Measurements from ENCODE around the gene RAB44. TPM values are rescaled to one million over a fixed set of nuclear protein-coding genes. Genes with fewer than 3 reads are reported as not detected.

Gene RAB44
- polyA plus RNA-seq, 1 experiment: not detected

DNA sequence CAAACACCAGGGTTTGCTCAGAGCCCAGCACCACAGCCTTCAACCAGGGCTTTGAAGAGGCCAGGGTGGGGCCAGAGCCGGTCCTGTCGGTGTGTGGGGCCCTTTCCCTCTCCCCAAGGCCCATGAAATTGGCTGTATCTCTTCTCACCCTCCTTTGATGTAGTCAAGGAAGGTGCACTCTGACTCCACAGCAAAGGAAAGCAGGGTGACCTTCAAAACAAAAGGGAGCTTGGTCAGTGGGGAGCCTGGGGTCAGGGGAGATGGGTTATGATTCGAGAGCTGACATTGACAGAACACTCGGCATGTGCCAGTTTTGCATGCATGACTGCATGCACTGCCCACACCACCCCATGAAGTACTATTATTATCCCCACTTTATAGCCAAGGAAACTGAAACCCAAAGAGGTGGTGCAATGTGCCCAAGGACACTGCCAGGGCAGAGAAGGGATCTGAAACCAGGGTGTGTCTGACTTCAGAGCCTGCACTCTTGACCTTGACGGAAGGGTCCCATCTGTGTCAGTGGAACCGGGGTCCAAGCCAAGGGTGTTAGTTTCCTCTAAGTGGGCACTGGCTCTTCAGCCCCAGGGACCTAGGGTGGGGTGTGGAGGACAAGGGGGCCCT is 55.4 kb downstream of the RAB44 start:
- TF ChIP-seq, protein P1, sequence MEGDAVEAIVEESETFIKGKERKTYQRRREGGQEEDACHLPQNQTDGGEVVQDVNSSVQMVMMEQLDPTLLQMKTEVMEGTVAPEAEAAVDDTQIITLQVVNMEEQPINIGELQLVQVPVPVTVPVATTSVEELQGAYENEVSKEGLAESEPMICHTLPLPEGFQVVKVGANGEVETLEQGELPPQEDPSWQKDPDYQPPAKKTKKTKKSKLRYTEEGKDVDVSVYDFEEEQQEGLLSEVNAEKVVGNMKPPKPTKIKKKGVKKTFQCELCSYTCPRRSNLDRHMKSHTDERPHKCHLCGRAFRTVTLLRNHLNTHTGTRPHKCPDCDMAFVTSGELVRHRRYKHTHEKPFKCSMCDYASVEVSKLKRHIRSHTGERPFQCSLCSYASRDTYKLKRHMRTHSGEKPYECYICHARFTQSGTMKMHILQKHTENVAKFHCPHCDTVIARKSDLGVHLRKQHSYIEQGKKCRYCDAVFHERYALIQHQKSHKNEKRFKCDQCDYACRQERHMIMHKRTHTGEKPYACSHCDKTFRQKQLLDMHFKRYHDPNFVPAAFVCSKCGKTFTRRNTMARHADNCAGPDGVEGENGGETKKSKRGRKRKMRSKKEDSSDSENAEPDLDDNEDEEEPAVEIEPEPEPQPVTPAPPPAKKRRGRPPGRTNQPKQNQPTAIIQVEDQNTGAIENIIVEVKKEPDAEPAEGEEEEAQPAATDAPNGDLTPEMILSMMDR (IDR thresholded peaks at IDR 0.05; ENCODE audit: low read depth, low read length): no peak
- no peak overlapping the region for H3K27ac ChIP-seq (ENCODE audit: low read depth, low read length)
- peaks cover 15% of the 10 kb centered on the region for H3K27me3 ChIP-seq (ENCODE audit: control insufficient read depth, insufficient read depth, low read length)
- H3K9me3 ChIP-seq (ENCODE audit: control insufficient read depth, insufficient read depth, low read length): peaks cover 18% of the 10 kb centered on the region; the same call in 1 of the 2 replicates
- DNase-seq (ENCODE audit: low read depth, low spot score): no peak
- POLR2A ChIA-PET: no interaction called here
- CTCF ChIA-PET: interaction anchor here (0.5 to 2.7 kb wide), 4 partner anchors 11 to 181 kb away, joined by 3 to 19 read pairs (median 10); no protein-coding TSS in a partner anchor
- no peak overlapping the region for H3K4me3 ChIP-seq (ENCODE audit: low read depth, low read length)

- ChIA-PET CTCF (interaction anchor here (0.5 to 2.7 kb wide), 5 partner anchors 12 to 264 kb away, joined by 3 to 19 read pairs (median 6); no protein-coding TSS in a partner anchor), POLR2A (interaction anchor here (0.6 to 0.8 kb wide), 4 partner anchors 20 to 443 kb away, joined by 3 to 5 read pairs (median 4); no protein-coding TSS in a partner anchor)
- H3K4me3 ChIP-seq (ENCODE audit: low read depth, low read length): no peak overlapping the region
- peaks cover 11% of the 10 kb centered on the region; the same call in 1 of the 2 replicates for H3K9me3 ChIP-seq (ENCODE audit: control insufficient read depth, insufficient read depth, low read length)
- TF ChIP-seq, protein P1 (IDR thresholded peaks at IDR 0.05; ENCODE audit: low read depth, low read length): no peak
- no peak for DNase-seq (ENCODE audit: low read depth, low spot score)
- H3K27ac ChIP-seq (ENCODE audit: low read depth, low read length): no peak overlapping the region
- peaks cover 10% of the 10 kb centered on the region for H3K27me3 ChIP-seq (ENCODE audit: control insufficient read depth, insufficient read depth, low read length)
Measured at GRCh38 chr6:36753671-36754405, 56.2 kb downstream of the RAB44 start.

DNA sequence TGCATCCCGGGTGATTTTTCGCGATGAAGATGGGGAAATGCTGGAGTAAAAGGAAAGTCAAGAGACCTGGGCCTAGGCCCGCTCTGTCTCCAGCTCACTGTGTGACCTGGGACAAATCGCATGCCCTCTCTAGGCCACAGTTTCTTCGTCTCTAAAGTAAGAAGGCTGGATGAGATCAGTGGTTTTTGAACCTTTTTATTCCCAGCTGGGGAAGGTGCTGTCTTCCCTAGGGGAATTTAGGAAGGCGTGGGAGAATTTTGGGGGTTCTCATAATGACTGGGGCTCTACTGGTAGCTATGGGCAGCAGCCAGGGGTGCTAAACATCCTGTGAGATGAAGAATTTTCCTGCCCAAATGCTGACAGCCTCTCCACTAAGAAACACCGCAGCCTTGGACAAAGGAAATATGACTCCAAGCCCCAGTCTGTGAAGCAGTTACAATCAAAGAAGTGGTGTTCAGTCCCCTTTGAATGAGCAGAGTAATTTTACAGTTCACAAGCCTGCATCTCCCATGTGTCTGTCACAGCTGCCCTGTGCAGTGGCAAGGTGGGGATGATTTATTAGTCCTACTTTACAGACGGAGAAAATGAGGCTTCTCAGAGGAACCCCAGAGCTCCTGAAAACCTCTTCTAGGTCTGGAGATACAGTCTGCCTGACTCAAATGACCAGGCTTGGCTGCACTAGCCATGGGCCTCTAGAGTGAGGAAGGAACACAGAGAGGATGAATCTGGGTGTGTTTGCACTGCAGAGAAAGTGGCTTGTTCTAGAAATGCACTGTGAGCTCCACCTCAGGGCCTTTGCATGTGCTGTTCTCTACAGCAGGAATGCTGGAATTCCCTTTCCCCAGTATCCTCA is 57.2 kb downstream of the RAB44 start:
- Histone ChIP-seq H3K9me3 (ENCODE audit: control insufficient read depth, insufficient read depth, low read length) (peaks cover 7% of the 10 kb centered on the region; the same call in 1 of the 2 replicates), H3K27ac (ENCODE audit: low read depth, low read length) (no peak overlapping the region), H3K4me3 (ENCODE audit: low read depth, low read length) (no peak overlapping the region), H3K27me3 (ENCODE audit: control insufficient read depth, insufficient read depth, low read length) (peaks cover 7% of the 10 kb centered on the region)
- ChIA-PET POLR2A (interaction anchor here (0.6 kb wide), 3 partner anchors 19 to 444 kb away, joined by 3 to 5 read pairs (median 4); no protein-coding TSS in a partner anchor), CTCF (interaction anchor here (0.5 to 2.7 kb wide), 6 partner anchors 11 to 263 kb away, joined by 3 to 19 read pairs (median 6); no protein-coding TSS in a partner anchor)
- no peak for DNase-seq (ENCODE audit: low read depth, low spot score)
- TF ChIP-seq, protein P1 (IDR thresholded peaks at IDR 0.05; ENCODE audit: low read depth, low read length): no peak

DNA sequence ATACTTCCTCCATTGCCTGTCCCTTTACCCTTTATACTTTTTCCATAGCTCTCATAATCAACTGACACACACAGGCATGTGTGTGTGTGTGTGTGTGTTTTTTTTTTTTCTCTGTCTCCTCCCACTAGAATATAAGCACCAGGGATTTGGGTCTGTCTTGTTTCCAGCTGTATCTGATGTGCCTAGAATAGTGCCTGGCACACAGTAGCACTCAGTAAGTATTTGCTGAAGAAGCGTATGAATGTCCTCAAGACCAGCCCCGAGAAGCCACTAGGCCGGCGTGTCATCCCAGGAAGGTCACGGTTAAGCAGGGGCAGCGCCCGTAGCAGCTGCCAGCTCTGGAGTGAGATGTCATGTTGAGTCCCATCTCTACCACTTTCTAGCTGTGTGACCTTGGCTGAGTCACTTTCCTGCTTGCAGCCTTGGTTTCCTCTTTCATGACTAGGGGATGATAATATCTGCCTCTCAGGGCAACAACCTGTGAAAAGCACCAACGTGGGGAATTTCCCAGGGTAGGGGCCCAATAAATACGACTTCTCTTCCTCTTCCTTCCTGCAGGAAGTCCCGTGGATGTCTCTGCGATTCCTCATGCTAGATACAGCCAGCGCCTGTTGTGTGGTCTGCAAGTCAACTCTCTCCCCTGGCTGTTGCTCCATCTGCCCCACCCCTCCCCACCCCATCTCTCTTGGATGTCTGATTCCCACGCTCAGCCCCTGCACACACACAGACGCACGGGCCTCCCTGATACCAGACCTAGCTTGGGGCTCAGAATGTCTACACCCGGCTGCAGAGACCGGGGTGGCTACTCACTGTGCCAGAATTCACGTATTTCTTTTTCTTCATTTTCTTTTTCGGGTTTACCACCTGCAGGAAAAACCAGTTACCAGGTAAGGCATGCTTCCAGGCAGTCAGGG is 58.1 kb downstream of the RAB44 start:
- no peak for DNase-seq (ENCODE audit: low read depth, low spot score)
- peaks cover 7% of the 10 kb centered on the region for H3K27me3 ChIP-seq (ENCODE audit: control insufficient read depth, insufficient read depth, low read length)
- TF ChIP-seq, protein P1 (IDR thresholded peaks at IDR 0.05; ENCODE audit: low read depth, low read length): no peak
- ChIA-PET POLR2A (interaction anchor here (0.6 kb wide), 1 partner anchor 76 kb away, joined by 5 read pairs; no protein-coding TSS in a partner anchor), CTCF (interaction anchor here (1.3 to 2.7 kb wide), 3 partner anchors 10 to 141 kb away, joined by 4 to 16 read pairs (median 5); no protein-coding TSS in a partner anchor)
- no peak overlapping the region for H3K4me3 ChIP-seq (ENCODE audit: low read depth, low read length)
- no peak overlapping the region for H3K27ac ChIP-seq (ENCODE audit: low read depth, low read length)
- H3K9me3 ChIP-seq (ENCODE audit: control insufficient read depth, insufficient read depth, low read length): peaks cover under 1% of the 10 kb centered on the region; the same call in 1 of the 2 replicates
